Activated CD8-positive, alpha-beta T cell treated with anti-CD3 and anti-CD28 coated beads for 36 hours (primary cell): ENCODE data around the gene SHC1. TPM values are rescaled to one million over a fixed set of nuclear protein-coding genes. Genes with fewer than 3 reads are reported as not detected.

ENCODE experiments used
- ATAC-seq: fragments of 200-7000 bp; cut with Tn5 transposase; one replicate; pipeline ENCODE4 v1.10.0; 2021; ENCODE audit warnings: mild to moderate bottlenecking, moderate library complexity
- CTCF ChIA-PET: fragments of 350-600 bp; sonication (Branson Sonifier 250); formaldehyde crosslinking; loops from one replicate; lab custom pipeline; 2021; ENCODE audit warnings: antibody characterized with exemption; lab: Charles Lee
- POLR2A ChIA-PET: fragments of 350-600 bp; sonication (Branson Sonifier 250); formaldehyde crosslinking; loops from one replicate; lab custom pipeline; 2021; ENCODE audit warnings: antibody characterized with exemption; lab: Charles Lee
- DNase-seq: peaks from one replicate; pipeline ENCODE4 v3.0.0-alpha.2; 2020
- H3K27ac Mint-ChIP-seq: one replicate; pipeline ENCODE4 v1.8.0; 2021; ENCODE audit warnings: mild to moderate bottlenecking, mixed read lengths
- H3K27me3 Mint-ChIP-seq: one replicate; pipeline ENCODE4 v1.8.0; 2021; ENCODE audit warnings: mixed read lengths
- H3K36me3 Mint-ChIP-seq: one replicate; pipeline ENCODE4 v1.8.0; 2021; ENCODE audit warnings: low read depth, mixed read lengths
- H3K4me1 Mint-ChIP-seq: one replicate; pipeline ENCODE4 v1.8.0; 2021; ENCODE audit warnings: low read depth, mixed read lengths
- H3K4me3 Mint-ChIP-seq: one replicate; pipeline ENCODE4 v1.8.0; 2021; ENCODE audit warnings: mild to moderate bottlenecking, moderate library complexity, mixed read lengths
- H3K9me3 Mint-ChIP-seq: one replicate; pipeline ENCODE4 v1.8.0; 2021; ENCODE audit warnings: mixed read lengths
- intact Hi-C: fragments of 100-400 bp; cut with micrococcal nuclease; formaldehyde crosslinking; loops from one replicate; pipeline ENCODE4 v1.10.0; 2022
- total RNA-seq, 2 experiments: library from RNA; stranded (reverse); gene quantifications; one replicate each; pipeline ENCODE4 v1.2.3, GENCODE V29; 2021
- TF ChIP-seq, protein P1 (sequence below): fragments of 200-600 bp; IDR thresholded peaks from one replicate; pipeline ENCODE4 v1.8.0; 2022; ENCODE audit warnings: antibody characterized with exemption, mild to moderate bottlenecking

Gene SHC1
- total RNA-seq, 2 experiments from 2014 or later: 32.3 to 34.2 TPM

GRCh38 chr1:155002464-155003226, 32.1 kb upstream of the SHC1 start, which contains the start of gene ZBTB7B:
Gene ZBTB7B (plus strand): TSS chr1:155002802. CDS start chr1:155014661, 11,859 bp downstream.
- TF ChIP-seq, protein P1, sequence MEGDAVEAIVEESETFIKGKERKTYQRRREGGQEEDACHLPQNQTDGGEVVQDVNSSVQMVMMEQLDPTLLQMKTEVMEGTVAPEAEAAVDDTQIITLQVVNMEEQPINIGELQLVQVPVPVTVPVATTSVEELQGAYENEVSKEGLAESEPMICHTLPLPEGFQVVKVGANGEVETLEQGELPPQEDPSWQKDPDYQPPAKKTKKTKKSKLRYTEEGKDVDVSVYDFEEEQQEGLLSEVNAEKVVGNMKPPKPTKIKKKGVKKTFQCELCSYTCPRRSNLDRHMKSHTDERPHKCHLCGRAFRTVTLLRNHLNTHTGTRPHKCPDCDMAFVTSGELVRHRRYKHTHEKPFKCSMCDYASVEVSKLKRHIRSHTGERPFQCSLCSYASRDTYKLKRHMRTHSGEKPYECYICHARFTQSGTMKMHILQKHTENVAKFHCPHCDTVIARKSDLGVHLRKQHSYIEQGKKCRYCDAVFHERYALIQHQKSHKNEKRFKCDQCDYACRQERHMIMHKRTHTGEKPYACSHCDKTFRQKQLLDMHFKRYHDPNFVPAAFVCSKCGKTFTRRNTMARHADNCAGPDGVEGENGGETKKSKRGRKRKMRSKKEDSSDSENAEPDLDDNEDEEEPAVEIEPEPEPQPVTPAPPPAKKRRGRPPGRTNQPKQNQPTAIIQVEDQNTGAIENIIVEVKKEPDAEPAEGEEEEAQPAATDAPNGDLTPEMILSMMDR: no peak
- DNase-seq (no peak), ATAC-seq (no peak)
- Mint-ChIP-seq H3K27me3 (no peaks in the 10 kb centered on the region), H3K4me3 (peak within 1 kb of the TSS; percentile 85), H3K4me1 (peaks cover 53% of the 10 kb centered on the region), H3K27ac (peak within 1 kb of the TSS; percentile 92), H3K9me3 (no peaks in the 10 kb centered on the region), H3K36me3 (peaks cover 5% of the 10 kb centered on the region)
- intact Hi-C loops: no loop called here
- ChIA-PET POLR2A (interaction anchor here (0.8 to 1.7 kb wide), 5 partner anchors 15 to 134 kb away, joined by 3 to 7 read pairs (median 4); partner anchors contain the start of genes FLAD1 and PBXIP1), CTCF (interaction anchor here (1.0 to 1.6 kb wide), 2 partner anchors 15 to 58 kb away, joined by 3 to 4 read pairs; no protein-coding TSS in a partner anchor)

GRCh38 chr1:155001675-155002463, 31.3 kb upstream of the SHC1 start:
- ChIA-PET POLR2A (interaction anchor here (0.6 to 5.0 kb wide), 8 partner anchors 9 to 1078 kb away, joined by 3 to 33 read pairs (median 4); partner anchors contain the start of genes CKS1B, FLAD1, PBXIP1 and PMVK), CTCF (interaction anchor here (0.6 to 4.4 kb wide), 5 partner anchors 15 to 58 kb away, joined by 3 to 77 read pairs (median 3); partner anchors contain the start of gene PBXIP1)
- Mint-ChIP-seq H3K27me3 (no peaks in the 10 kb centered on the region), H3K9me3 (no peaks in the 10 kb centered on the region), H3K36me3 (peaks cover 5% of the 10 kb centered on the region), H3K27ac (peak overlapping the region; percentile 92), H3K4me1 (peaks cover 56% of the 10 kb centered on the region), H3K4me3 (peak overlapping the region; percentile 70)
- intact Hi-C loops: no loop called here
- DNase-seq (peak; percentile 100), ATAC-seq (peak; percentile 71)
- TF ChIP-seq, protein P1: no peak

- no peak for DNase-seq
- peaks cover 5% of the 10 kb centered on the region for H3K36me3 Mint-ChIP-seq
- peak overlapping the region; percentile 88 for H3K27ac Mint-ChIP-seq
- ChIA-PET CTCF (interaction anchor here (0.6 to 4.4 kb wide), 5 partner anchors 16 to 60 kb away, joined by 3 to 77 read pairs (median 4); partner anchors contain the start of gene PBXIP1), POLR2A (interaction anchor here (0.6 to 5.0 kb wide), 6 partner anchors 9 to 1078 kb away, joined by 3 to 33 read pairs (median 5); partner anchors contain the start of genes CKS1B, FLAD1 and PMVK)
- peaks cover 51% of the 10 kb centered on the region for H3K4me1 Mint-ChIP-seq
- H3K4me3 Mint-ChIP-seq: peak overlapping the region; percentile 70
- no peaks in the 10 kb centered on the region for H3K9me3 Mint-ChIP-seq
- ATAC-seq: no peak
- H3K27me3 Mint-ChIP-seq: no peaks in the 10 kb centered on the region
- TF ChIP-seq, protein P1: no peak
- intact Hi-C loops: no loop called here
These were observed 30.8 kb upstream of the SHC1 start for GRCh38 chr1:155001425-155001674.

DNA sequence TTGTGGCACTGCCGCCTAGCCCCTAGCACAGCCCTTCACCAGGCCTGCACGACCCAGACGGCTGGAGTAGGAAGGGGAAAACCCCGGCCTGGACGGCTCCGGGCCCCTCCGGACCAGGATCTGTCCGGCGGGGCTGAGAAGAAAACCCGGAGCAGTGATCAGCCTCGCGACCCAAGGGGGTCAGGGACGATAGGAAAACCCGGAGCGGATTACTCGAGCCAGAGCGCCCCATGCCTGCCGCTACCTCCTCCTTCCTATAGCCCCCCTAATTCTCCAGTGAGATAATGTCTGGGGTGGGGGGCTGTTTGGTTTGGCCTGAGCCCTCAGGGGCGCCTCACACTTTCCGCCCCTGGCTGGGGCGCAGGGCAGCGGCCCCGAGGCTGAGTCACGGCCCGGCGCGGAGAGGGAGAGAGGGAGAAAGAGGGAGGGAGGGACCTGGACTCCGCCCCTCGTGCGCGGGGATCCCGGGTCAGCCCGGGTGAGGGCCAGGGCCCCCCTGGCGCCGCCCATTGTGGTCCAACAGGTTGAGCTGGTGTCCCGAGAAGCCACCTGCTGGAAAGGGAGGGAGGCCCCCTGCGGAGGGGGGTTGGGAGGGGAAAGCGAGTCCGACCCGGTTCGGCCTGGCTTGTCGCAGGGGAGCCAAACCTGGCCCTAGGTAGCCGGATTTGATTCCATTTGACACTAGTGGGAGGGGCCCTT, 30.3 kb upstream of the SHC1 start:
- ChIA-PET POLR2A (interaction anchor here (0.6 to 5.0 kb wide), 11 partner anchors 7 to 1077 kb away, joined by 3 to 33 read pairs (median 7); partner anchors contain the start of genes ADAM15, CKS1B, FLAD1 and PMVK), CTCF (interaction anchor here (0.6 to 5.3 kb wide), 9 partner anchors 16 to 84 kb away, joined by 3 to 108 read pairs (median 9); partner anchors contain the start of genes ADAM15, CKS1B, FLAD1 and PBXIP1)
- Mint-ChIP-seq H3K4me3 (peak overlapping the region; percentile 70), H3K27ac (peak overlapping the region; percentile 88), H3K36me3 (peaks cover 5% of the 10 kb centered on the region), H3K4me1 (peaks cover 46% of the 10 kb centered on the region), H3K27me3 (no peaks in the 10 kb centered on the region), H3K9me3 (no peaks in the 10 kb centered on the region)
- peak; percentile 92 for DNase-seq
- peak; percentile 46 for ATAC-seq
- TF ChIP-seq, protein P1: no peak
- intact Hi-C loops: no loop called here
